ENCODE results near the gene SHC2.
"Not testable (repeated sequence)": the region's sequence is repeated elsewhere in the genome, so short reads cannot be mapped to it uniquely, and the experiment has no call there.

GRCh38 chr19:386189-386588 lies 74.6 kb downstream of the SHC2 start:
- TF ChIP-seq CTCF, POLR2A (IDR thresholded peaks at IDR 0.05): not testable (repeated sequence)

Measured in adrenal gland (tissue), 5 donors.